Activated CD4-positive, alpha-beta T cell treated with anti-CD3 and anti-CD28 coated beads, Interleukin-2, amount 50 U/mL, for 4 hours (primary cell): ENCODE measurements around the gene CD247.

Experiments
- DNase-seq, 2 experiments: peaks; one replicate each; pipeline ENCODE4 v3.0.0-alpha.2; 2020

Gene CD247

DNA sequence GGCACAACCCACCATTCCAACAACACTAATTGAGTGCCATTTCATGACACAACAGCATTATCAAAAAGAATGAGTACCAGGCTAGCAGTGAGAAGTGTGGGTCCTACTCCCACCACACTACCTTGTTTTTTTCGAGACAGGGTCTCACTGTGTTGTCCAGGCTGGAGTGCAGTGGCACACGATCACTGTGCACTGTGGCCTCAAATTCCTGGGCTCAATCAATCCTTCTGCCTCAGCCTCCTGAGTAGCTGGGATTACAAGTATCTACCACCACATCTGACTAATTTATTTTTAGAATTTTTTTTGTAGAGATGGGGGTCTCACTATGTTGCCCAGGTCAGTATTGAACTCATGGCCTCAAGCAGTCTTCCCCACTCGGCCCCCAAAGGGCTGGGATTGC, 30.7 kb downstream of the CD247 start:
- no peak for DNase-seq

DNA sequence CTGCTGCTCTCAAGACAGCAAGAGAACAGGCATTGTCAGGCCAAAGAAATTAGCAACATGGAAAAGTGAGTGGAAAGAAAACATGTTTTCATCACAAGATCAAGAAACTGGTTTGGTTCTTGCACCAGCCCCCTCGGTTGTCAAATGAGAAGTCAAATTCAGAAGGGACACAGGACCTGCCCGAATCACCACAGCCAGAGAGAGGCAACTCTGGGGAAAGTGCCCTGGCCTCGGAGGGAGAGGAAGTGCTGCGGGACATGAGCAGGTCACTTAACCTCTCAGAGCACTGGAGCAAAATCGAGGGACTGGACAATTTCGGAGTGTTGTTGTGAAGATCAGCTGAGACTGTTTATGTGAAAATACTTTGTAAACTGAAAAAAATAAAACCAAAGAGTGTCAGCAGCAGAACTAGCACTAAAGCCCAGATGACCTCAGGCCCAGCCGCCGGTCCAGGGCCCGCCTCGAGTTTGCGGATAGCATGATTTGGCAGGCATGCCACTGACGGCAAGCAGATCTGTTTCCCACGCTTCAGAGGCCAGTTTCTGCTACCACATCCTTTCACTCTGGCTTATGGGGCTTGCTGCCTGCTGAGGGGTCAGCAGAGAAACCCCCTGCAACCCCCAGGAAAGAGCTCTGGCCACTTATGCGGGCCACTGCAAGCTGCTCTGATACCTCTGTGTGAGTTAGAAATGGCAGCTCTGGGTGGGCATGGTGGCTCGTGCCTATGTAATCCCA, 32.1 kb downstream of the CD247 start:
- no peak for DNase-seq

DNA sequence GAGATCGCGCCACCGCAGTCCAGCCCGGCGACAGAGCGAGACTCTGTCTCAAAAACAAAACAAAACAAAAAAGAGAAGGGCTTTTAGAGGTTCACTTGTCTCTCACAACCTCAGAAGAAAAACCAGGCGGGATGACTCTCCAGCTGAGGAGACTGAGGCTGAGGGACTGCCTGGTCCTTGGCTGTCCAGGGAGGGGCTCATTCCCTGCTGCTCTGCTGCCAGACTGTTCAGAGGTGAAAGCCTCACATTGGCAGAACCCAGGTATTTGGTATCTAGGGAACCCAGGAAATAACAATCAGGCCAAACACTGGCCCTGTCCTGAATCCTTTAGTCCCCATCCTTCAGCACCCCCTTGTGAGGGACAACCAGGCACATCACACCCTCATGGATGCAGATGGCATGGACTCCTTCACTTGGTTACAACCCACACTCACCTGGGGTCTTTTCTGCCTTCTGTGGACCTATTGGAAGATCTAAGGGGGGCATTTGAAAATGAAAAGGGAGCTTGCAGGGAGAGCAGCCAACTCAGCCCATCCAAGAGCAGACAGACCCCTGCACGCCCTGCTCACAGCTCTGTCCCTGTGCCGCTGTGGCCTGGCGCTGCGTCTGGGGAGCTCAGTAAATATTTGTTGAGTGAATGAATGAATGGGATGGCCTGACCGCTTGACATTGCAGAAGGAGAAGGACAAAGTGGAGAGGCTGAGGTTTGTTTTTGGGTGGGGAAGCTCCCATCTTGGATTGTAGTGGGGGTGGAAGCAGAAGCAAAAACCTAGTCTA, 33.4 kb downstream of the CD247 start:
- no peak for DNase-seq

DNA sequence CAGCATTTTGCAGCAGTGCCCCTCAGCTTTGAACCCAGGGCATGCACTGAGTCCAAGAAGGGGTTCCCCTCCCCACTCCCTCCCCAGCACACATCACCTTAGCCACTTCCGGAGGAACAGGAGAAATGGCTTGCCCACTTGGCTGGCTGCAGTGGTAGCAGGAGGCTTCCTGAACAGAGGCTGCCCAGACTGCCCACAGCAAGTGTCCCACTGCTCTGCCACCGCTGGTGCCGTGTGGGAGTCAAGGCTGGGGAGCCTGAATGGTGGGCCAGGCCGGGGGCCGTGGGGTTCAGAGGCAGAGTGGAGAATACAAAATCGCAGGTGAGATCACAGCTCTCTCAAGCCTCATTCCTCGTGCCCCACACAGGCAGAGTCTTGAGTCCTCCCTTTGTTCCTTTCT, 34.5 kb downstream of the CD247 start:
- DNase-seq = no peak

DNA sequence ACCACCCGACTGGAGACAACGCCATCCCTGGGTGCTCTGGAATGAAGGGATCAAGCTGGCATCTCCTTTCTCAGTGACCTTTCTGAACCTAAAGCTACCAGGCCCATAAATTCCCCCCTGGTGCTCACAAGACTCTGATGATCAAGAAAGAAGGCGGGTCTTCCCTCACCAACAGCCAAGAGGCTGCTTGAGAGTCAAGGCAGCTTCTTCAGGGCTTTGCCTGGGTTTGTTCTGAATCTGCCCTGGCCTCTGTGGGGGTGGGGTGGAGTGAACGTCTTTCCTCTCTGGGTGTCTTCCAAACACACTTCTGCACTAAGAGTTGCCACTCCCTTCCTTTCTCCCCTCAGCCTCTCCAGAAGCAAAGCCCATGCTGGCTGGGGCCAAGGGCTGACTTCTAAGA, 36.1 kb downstream of the CD247 start:
- peak; percentile 36 to 43 for DNase-seq

DNA sequence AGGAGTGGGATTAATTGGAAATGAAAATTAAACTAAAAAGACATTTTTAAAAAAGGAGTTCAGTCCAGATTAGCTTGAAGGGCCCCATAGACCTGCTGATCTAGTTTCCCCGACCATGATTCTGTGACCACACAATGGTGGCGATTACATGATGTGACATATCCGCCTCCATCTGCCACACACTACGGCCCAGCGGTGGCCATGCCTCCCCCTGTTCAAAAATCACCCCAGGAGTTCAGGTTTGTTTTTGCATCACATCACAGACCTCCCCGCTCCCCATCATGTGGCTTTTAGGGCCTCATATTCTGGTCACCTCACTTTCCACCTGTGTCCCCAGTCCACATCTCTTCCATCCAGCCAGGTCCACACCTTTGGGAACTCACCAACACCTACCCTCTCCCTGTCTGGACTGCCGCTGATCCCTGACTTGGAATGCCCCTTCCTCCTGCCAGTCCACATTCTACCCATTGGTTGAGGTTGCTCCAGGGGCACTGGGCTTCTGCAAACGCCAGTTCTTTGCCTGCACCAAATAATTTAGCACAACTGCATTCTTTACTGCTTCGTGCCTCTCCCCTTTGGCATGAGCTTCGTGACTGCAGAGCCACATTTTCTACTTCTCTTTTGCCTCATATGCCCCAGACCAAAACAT, 38.9 kb downstream of the CD247 start:
- no peak for DNase-seq

DNA sequence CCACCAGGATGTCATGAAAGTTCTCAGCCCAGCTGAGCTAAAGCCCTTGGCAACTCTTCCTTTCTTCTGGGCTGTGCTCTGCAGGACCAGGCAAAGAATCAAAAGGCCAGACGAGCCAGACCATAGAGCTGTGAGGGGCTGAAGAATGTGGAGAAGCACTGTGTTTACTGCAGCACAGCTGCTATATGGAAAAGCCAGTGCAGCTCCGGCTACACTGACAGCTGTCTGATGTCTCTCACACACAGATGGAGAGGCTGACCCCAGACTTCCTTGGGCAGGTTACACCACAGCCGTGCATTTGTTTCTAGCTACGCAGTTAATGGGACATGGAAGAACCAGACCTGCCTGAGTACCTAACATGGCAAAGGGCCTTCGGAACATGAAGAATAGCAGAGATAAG, 40.3 kb downstream of the CD247 start:
- no peak for DNase-seq

DNA sequence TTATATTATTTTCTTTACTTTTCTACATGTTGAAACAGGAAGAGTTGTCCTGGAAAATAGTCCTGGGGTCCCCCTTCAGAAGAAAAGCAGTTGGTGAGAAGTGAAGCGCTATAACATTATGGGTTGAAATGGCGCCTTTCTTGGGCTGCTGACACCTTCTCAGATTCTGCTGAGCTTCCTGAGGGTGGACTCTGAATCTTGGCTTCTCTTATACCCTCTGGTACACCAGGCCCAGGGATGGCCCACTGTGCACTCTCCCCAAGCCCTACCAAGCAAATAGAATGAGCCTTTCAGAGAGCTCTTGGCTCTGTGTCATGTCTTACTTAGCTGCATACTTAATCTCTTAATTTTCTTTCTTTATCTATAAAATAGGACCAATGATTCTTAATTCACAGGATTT, 42.3 kb downstream of the CD247 start:
- no peak for DNase-seq

DNA sequence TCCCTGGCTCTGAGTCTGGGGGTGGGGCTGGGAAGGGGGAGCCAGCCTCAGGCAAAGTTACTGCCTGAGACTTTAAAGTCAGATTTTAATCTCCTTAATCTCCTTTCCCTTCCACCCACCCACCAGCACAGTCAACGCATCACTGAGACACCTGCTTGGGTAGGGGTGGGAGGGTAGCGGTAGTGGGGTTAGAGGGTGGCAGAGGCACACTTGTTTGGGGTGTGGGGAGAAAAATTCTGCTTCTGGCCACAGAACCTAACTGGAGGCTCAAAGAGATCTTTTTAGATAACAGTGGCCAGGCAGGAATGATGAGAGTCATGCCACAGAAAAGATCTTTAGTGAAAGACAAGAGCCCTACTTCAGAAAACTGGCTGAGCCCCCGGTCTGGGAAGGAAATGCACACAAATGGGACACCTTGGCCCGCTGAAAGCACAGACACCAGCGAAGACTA, 44.1 kb downstream of the CD247 start:
- DNase-seq = peak; percentile 54 to 65

DNA sequence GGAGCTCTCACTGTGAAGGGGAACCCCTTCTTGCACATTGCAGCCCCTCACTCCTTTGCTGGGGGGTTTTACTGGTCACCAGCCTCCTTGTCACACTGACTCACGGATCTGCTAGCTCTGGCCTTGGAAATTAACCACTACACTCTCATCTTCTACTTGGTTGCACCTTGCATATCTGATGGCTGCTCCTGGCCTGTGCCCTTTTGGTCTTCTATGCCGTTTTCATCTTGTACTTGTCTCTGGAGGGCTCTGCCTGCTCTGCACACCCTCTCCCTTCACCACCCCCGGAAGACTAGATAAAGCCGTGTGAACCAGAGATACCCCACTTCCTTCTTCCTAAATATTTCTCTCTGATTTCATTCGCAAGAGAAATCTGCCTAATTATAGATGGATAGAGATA, 44.6 kb downstream of the CD247 start:
- DNase-seq = no peak

DNA sequence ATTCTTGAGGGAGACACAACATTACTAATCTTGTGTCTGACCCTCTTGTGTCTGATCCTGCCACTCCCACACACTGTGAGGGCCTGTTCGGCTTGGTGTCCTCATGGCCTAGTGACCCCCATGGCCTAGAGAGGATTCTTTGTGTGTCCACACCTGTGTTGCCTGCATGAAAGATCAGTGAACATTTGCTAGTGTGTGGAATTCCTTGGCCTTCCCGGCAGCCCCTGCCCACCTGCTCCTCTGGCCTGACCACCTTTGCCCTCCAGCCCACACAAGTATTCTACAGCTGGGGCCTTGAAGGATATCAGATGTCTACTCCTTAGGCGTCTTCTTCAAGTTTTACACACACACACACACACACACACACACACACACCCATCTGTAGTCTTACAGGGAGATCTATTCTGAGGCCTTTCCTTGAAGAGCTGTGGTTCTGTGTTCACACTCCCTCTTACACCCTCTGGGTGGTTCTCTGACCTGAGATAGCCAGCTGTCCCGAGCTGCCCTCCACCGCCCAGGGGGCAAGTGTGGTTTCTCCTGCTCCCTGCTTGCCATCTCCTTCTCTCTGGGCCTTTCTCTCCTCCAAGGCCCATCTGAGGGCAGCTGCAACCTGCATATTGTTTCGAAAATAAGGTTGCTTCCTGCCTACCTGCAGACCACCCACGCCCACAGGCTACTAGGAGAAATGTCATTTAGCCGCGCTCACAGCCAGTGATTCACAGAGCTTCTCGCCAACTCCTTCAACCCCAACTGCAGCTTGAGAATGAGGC, 45.4 kb downstream of the CD247 start:
- DNase-seq = peak; percentile 45 to 46

DNA sequence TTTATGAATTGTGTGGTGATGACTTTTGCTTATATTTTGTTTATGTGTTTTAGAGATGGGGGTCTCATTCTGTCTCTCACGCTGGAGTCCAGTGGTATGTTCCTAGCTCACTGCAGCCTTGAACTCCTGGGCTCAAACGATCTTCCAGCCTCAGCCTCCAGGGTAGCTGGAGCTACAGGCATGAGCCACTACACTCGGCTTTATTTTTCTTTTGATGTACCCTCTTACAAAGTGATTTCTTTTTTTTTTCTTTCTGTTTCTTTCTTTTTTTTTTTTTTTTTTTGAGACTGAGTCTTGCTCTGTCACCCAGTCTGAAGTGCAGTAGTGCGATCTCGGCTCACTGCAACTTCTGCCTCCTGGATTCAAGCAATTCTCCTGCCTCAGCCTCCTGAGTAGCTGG, 46.8 kb downstream of the CD247 start:
- DNase-seq = no peak

DNA sequence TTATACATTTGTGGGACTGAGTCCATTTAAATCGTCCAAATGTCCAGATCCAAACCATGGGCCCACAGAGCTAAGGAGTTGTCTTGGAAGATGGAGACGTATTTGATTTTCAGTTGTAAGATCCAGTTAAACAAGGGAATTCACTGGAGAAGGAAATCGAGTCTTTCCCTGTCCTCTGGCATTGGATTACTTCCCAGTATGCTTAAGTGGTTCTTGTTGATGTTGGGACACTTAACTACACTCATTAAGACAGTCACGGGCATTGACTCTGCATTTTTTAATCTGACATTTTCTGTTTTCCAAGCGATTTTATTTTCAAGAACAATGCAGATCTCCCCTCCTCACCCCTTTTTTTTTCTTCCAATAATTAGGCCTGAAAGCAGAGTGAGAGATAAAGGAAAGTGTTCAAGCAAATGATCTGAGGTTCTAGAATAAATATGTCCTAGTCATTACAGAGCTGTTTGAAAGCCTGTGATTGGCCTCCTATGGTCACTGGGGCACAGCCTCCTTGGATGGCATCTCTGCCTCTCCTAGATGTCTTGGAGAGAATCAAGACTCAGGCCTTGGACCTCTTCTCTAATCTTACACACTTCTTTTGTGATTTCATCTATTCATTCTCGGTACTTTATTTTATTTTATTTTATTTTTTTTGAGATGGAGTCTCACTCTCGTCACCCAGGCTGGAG, 48.9 kb downstream of the CD247 start:
- DNase-seq = no peak

DNA sequence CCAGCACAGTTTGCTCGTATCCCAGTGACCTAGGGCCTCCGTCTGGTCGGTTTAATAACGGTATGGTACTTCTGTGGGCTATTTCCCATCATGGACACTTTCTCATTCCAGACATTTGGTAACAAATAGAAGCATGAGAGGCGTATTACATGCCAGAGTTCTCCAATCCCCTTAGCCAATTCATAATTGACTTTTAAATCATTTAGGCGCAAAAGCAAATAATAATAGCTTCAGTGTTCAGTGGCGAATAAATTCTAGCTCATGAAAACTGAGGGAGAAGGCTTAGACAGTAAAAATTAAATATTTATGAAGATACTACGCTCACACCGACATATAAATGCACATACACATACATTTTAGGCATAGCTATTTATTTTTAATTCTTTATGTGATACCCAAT, 50.6 kb downstream of the CD247 start:
- DNase-seq = no peak

DNA sequence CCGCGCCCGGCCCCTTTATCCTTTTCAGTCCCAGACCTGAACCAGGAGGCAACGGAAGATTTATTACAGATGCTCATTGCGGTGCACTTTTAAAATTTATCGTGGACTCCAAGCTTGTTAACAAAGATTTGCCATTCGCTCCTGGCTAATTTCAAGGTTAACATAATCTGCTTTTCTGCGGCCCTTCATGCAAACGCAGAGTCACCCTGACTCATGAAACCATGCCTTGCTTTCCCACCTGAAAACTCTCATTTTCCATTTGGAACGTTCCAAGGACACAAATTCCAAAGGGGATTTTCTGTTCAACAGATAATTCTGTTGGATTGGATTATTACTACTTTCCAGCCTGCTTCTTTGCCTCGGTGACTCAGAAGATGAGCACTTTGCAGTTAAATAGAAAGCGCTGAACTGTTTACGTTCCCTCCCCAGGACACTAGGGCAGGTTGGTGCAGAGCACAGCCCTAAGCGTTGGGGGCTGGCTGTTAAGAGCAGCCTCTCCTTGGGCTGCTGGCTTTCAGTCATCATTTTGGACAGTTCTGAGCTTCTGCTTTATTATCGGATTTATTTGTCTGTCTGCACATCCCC, 51.1 kb downstream of the CD247 start:
- no peak for DNase-seq

DNA sequence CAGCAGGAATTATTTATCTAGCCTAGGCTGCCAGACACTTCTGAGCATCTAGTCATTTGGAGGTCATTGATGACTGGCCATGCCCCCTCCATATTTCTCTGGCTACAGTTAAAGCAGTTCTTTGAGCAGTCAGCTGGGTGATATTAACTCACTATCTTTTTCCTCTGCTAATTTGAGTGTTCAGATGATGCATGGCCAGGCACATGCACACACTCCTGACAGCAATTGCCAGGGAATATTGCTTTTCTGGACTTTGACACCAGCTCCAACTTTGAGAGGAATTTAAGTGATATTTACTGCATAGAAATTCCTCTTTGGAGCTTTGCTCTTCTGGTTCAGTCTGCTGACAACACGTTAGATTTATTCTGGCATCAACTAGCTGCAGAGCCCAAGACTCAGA, 52.6 kb downstream of the CD247 start:
- no peak for DNase-seq

DNA sequence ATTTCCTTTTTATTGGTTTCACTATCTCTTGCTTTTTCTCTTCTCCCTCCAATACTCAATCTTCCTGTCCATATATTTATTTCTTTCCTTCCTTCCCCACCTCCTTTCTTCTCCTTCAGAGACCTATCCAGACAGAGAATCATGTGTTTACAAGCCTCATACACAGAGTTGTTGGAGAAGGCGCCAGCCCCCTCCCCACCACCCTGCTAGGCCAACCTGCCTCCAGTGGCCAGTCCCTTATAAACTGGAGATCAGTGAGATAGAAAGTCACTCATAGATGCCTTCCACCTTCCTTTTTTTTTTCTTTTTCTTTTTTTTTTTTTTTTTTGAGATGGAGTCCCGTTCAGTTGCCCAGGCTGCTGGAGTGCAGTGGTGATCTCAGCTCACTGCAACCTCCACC, 53.3 kb downstream of the CD247 start:
- DNase-seq = no peak

DNA sequence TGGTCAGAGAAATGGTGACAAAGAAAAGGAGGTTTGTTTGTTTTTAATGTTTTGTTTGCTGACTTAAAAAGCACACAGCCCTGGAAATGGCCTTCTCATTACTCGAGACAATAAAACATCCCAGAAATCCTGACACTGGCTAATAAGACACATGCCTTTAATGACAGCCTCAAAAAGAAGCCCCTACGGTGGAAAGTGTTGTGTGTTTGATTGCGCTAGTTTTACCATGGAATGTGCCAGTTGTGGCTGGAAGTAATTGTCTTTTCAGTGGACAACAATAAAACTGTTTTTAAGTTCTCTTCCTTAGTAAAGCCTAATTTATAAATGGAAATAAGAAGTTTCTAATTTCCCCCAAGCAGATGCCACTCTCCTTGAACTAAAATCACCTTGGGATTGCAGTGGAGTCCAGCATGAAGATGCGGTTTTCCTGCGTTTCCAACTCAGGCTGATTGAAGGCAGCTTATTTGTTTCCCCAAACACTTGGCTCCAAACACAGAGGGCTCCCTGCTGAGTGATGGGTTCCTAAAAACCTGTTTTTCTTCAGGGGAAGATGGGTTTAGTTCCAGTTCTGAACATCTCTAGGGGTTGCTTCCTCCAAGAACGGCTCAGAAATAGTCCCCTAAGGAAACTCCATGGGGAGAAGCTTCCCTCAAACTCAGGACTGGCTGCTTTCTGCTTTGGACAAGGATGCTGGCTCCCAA, 54.3 kb downstream of the CD247 start:
- DNase-seq = no peak

DNA sequence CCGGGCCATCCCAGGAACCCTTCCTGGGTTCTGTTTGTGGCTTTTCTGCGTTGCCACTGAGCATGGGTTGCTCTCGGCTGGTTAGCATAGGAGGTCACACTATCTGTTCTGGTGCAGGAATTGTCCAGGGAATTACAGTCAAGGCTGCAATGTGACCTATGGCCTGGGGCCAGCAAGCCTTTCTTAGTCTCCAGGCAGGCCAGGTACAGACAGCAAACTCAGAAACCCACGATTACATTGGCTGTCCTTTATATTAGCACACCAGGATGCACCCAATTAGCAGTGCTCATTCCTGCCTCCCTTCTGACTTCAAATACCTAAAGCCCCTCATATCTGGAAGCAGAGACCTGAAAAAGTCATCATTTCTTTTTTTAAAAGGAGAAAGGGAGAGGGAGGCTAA, 55.2 kb downstream of the CD247 start:
- no peak for DNase-seq

DNA sequence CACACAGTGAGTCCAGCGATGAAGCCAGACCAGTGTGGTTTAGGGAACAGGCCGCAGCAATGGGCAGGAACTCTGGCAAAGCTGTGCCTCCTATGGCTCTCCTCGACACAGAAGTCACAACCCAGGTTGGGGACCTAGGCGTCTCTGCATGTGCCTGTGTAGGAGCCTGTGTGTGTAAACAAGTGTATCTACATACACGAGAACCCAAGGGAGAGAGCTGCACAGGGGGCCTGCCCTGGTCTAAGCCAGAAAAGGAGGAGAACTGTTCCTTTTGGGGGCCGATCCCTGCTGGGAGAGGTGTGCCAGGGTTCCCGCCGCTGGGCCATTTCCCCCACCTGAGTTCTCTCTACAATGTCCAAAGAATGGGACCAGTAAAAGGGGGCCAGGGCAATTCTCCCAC, 56.0 kb downstream of the CD247 start:
- no peak for DNase-seq

DNA sequence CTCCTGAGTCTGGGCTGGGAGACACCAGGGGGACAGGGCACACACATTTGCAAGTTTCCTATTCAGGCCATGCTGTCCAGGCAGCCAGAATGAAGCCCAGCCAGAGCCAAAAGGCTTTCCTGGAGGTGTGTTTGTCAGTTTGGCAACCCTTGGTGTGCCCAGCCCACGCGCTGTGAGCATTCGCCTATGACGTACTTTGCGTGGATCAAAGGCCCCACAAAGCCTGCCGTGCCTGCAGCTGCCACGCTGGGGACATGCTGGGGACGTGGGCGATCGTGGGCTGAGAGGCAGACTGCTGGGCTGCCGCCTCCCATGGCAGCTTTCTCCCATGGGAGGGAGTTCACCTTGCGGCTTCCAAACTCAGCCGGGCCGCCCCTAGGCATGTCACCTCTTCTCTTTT, 57.5 kb downstream of the CD247 start:
- DNase-seq = peak; percentile 68 to 78
